Testis (tissue), 2 donors: ENCODE results near the gene SPARC.

ENCODE experiments used
- POLR2A ChIP-seq: fragments of 450-650 bp; IDR thresholded peaks from one replicate; pipeline ENCODE4 v1.6.1; 2017; ENCODE audit warnings: antibody characterized with exemption, mild to moderate bottlenecking, moderate library complexity
- TF ChIP-seq, protein P1 (sequence below), 3 experiments: fragments of 450-650 bp in 2 of 3; fragments of 200-600 bp in 1 of 3; sonication (generic) in 1 of 3; IDR thresholded peaks; one replicate each; pipeline ENCODE4 v1.5.1; 2016 to 2019; ENCODE audit warnings: antibody characterized with exemption in 3 of 3, mild to moderate bottlenecking in 2 of 3, moderate library complexity in 1 of 3

DNA sequence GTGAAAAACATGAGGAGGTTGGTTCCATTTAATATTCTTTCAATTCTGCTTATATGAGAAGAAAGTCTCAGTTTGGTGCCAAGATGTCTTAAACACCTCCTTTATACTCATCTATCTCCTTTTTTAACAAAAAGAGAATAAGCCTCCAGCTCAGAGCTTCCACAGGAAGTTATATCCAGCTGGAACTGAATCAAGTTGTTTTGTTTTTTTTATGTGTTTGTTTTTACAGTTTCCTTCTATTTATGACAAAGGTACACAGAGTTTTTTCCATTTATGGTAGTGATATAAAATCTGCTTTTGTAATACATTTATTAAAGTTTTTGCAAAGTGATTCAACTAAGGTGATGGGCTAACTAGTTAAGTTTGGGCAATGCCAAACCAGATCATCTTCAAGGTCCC, 10.4 kb downstream of the SPARC start:
- TF ChIP-seq, protein P1, sequence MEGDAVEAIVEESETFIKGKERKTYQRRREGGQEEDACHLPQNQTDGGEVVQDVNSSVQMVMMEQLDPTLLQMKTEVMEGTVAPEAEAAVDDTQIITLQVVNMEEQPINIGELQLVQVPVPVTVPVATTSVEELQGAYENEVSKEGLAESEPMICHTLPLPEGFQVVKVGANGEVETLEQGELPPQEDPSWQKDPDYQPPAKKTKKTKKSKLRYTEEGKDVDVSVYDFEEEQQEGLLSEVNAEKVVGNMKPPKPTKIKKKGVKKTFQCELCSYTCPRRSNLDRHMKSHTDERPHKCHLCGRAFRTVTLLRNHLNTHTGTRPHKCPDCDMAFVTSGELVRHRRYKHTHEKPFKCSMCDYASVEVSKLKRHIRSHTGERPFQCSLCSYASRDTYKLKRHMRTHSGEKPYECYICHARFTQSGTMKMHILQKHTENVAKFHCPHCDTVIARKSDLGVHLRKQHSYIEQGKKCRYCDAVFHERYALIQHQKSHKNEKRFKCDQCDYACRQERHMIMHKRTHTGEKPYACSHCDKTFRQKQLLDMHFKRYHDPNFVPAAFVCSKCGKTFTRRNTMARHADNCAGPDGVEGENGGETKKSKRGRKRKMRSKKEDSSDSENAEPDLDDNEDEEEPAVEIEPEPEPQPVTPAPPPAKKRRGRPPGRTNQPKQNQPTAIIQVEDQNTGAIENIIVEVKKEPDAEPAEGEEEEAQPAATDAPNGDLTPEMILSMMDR (IDR thresholded peaks at IDR 0.05): no peak
- TF ChIP-seq POLR2A: no peak
